Islet of Langerhans (tissue), 1 donor: ENCODE data around the gene MAP7.
A peak's percentile ranks its signal among the peaks of the same experiment; 100 is the strongest.
"Not testable (repeated sequence)": the region's sequence is repeated elsewhere in the genome, so short reads cannot be mapped to it uniquely, and the experiment has no call there.

ENCODE experiments used
- FAIRE-seq: peaks from one replicate; lab custom pipeline; 2011; peaks lifted over from hg19 to GRCh38; lab: Jason Lieb, UNC

Gene MAP7

GRCh38 chr6:136466777-136467176, 83.4 kb downstream of the MAP7 start:
- peak; percentile 94 for FAIRE-seq

DNA sequence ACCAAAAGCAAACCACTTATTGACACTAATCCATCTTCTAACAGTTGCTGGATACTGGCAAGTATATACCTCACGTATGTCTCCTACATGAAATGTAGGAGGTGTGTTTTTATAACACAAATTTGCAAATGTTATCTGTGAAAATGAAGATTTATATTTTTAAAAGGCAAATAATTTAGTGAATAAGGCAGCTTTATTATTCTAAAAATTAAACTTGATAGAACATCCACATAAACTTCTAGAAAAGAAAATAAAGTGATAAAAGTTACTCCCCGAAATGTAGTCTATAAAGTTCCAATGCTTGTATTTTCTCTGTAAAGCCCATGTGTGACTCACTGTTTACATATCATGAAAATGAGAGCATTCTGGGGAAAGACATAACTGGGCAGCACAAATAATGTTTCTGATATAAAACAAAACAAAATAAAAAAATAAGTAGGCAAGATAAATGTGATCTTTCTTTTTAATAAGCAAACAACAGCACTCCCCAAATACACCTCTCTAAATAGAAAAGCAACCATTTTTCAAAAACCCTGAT, 84.4 kb downstream of the MAP7 start:
- FAIRE-seq = peak; percentile 85

DNA sequence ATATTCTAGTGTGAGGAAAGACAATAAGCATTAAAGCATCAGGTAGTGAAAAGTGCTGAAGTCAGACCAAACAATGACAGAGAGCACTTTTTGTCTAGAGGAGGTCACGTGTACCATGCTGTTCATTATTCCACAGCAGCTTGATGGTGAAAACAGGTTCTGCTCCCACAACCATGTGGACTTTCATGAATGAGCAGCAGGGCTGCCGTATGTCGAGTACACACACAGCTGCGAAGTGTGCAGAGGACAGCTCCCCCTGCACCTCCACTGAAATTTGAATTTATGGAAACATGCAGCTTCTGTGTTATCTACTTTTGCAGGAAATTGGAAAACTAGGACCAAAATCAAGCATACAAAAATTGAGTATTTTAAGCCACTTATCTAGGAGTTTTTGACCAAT, 85.3 kb downstream of the MAP7 start:
- FAIRE-seq = peak; percentile 43

DNA sequence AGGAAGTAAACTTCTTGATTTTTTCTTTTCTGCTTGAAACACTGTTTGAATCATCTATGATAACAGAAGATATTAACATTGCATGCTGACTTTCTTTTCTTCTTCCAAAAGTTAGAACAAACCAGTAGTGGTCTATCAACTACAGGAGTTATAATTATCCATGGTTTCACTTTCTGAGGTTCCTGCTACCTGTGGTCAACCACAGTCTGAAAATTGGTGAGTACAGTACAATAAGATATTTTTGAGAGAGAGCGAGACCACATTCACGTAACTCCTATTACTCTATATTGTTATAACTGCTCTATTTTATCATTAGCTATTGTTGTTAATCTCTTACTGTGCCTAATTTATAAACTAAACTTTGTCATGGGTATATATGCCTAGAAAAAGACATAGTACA, 86.1 kb downstream of the MAP7 start:
- peak; percentile 30 for FAIRE-seq

DNA sequence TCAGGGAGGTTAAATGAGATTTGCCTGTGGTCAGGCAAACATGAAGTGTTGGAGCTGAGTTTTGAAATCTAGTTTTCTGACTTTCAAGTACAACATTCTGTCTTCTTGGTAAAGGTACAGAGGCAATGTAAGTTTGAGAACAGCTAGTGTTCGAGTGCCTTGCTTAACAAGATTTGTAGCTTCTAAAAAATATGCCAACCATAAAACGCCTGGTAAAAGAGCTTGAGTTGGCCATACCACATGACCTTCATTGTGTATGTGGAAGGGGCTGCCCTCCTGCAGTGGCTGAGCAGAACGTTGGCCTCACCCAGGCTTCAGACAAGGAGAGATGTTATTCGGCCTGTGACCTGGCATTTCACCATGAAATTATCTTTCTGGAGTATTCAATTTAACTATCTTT, 86.5 kb downstream of the MAP7 start:
- FAIRE-seq = no peak

GRCh38 chr6:136446579-136447187, 103.5 kb downstream of the MAP7 start:
- FAIRE-seq = no peak

- FAIRE-seq = no peak
Observed at GRCh38 chr6:136446145-136446544, 104.1 kb downstream of the MAP7 start.

- no peak for FAIRE-seq
Observed at GRCh38 chr6:136445063-136445462, 105.2 kb downstream of the MAP7 start.

DNA sequence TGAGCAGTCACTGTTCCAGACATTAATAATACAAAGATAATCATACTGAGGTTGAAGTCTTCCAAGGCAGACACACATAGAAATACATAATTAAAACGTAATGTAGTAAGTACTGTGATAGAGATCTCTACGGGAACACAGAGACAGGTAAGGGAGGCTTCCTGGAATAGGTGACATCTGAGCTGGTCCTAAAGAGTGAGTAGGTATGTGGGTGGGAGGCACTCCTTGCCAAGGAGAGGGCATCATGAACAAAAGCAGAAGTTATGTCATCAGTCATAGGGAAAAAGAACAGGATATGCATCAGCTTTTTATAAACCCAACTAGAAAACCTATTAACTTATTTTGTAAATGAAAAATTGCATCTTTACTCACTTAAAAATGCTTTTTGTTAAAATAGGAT, 110.0 kb downstream of the MAP7 start:
- no peak for FAIRE-seq

DNA sequence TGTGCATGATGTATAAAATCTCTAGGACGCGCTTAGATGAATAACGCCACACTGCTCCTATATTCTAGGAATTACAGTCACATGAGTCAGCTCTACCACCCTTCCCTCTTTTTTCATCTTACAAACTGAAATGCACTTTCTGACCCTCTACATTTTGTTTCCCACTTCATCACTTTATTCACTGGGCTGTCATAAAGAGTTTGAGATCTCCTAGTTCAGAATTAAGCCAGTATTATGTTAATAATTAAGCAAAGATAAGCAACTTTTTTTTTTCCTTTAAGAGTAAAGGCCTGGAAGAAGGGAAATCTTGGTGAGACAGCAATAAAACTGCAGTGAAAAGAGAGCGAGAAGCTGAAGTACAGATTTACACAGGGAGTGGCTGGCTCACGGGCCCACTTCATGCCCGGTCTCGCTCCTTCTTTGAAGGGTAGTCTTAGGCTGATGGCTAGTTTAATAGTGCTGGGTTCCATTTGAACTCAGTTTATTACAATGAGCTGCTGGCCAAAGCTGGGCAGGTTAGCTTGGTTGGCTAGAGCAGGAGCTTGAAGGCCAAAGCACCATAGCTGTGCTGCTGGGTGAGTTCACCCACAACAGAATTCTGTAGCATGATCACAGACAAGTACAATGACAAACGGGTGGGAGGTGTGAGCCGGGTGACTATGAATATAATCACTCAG, 110.6 kb downstream of the MAP7 start:
- peak; percentile 70 for FAIRE-seq

DNA sequence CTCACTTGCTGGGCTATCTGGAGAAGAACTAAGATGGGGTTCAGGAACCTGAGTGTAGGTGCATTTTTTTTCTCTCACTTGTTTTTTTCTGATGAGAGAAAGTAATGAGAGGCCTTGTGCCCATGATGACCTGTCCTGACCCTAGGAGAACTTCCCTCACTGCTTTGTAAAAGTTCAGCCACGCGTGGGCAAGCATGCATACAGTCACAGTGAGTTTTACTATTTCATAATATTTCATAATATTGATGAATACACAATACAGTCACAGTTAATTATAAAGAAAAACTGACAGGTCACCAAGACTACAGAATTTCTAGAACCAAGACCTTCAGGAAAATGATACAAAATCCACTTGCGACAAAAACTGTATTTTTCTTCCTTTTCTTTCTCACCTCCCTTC, 111.8 kb downstream of the MAP7 start:
- FAIRE-seq = no peak

- FAIRE-seq = no peak
Observed at GRCh38 chr6:136437246-136437645, 113.0 kb downstream of the MAP7 start.

DNA sequence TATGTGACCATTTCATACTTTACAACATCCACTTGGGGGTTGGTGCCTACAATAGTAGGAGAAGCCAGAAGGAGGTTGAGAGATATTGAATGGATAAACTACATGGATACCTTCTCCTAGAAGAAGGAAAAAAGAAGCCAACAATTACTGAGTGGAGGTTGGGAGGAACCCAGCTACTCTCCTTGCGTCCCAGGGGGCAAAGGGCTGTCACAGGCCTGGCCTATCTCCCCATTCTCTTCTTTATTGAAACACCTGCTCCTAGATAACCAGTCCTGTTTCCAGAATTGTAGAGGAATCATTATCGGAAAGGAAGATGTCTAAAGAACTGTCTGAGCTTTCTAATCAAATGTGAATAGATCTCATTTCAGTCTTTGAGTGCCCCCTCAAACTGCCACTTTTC, 115.1 kb downstream of the MAP7 start:
- FAIRE-seq = no peak

GRCh38 chr6:136431306-136431705, 118.9 kb downstream of the MAP7 start:
- not testable (repeated sequence) for FAIRE-seq

GRCh38 chr6:136429264-136430065, 120.8 kb downstream of the MAP7 start:
- FAIRE-seq = peak; percentile 36

DNA sequence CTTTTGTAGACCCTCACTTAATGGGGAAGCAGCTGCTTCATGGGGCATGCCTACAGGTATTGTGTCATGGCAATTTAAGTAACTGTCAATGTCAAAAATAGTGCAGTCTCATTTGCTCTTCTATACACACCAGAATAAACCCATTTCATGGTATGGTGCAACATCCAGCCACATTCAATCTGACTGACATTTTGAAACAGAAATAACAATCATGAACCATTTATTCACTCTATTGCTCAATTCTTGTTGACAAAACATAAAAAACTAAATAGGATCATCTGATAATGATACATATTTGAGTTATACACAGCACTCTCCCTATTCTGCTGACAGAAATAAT, 122.9 kb downstream of the MAP7 start:
- FAIRE-seq = no peak

- no peak for FAIRE-seq
Observed at GRCh38 chr6:136426627-136427377, 123.4 kb downstream of the MAP7 start.

DNA sequence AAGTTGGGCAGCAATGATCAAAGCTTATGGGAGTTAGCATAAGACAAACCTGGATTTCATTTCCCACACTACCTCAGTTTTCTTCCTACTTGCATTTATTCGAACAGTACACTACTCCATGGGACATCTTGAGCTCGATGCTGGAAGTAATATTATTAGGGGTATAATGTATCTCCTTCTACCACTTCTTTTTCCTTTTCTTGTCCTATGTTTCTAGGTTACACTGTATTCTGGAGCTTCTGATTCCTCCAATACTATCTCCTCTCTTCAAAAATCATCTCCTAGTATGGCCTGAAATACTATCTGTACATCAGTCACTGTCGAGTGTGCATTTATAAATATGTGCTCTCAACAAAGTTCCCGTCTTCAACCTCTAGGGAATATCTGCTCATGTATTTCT, 124.4 kb downstream of the MAP7 start:
- FAIRE-seq = no peak

- no peak for FAIRE-seq
Observed at GRCh38 chr6:136424901-136425300, 125.3 kb downstream of the MAP7 start.

GRCh38 chr6:136424450-136424849, 125.8 kb downstream of the MAP7 start:
- FAIRE-seq = no peak

- no peak for FAIRE-seq
Observed at GRCh38 chr6:136421537-136422158, 128.6 kb downstream of the MAP7 start.

GRCh38 chr6:136420853-136421252, 129.4 kb downstream of the MAP7 start:
- peak; percentile 21 for FAIRE-seq
